ENCODE data around the gene GPR89A.
"Not testable (repeated sequence)": the region's sequence is repeated elsewhere in the genome, so short reads cannot be mapped to it uniquely, and the experiment has no call there.

Gene GPR89A

GRCh38 chr1:145601593-145601992, 6.2 kb upstream of the GPR89A start:
- H3K4me2 ChIP-seq (ENCODE audit: low read length), result no peak overlapping the region
- H3K27me3 ChIP-seq (ENCODE audit: insufficient read depth, low read length), result no peaks in the 10 kb centered on the region
- H3K27ac ChIP-seq (ENCODE audit: low read depth, low read length, poor library complexity, severe bottlenecking), result no peak overlapping the region
- no peak overlapping the region for H3K9ac ChIP-seq (ENCODE audit: low read length)
- no peaks in the 10 kb centered on the region for H3K9me3 ChIP-seq (ENCODE audit: low read length)
- H3K9me2 ChIP-seq (ENCODE audit: low read depth, low read length), result no peaks in the 10 kb centered on the region
- H3K4me1 ChIP-seq (ENCODE audit: insufficient read depth, low read length, severe bottlenecking), result no peaks in the 10 kb centered on the region
- H3F3A ChIP-seq (ENCODE audit: insufficient read depth, low read length), result no peaks in the 10 kb centered on the region
- no peak overlapping the region for H2AFZ ChIP-seq (ENCODE audit: low read length)
- no peaks in the 10 kb centered on the region for H3K36me3 ChIP-seq (ENCODE audit: insufficient read depth, low read length)
- no peaks in the 10 kb centered on the region for H3K79me2 ChIP-seq (ENCODE audit: insufficient read depth, low read length)
- TF ChIP-seq EZH2 (IDR thresholded peaks at IDR 0.05; ENCODE audit: borderline replicate concordance, low read length), result no peak
- TF ChIP-seq CTCF (IDR thresholded peaks at IDR 0.05; ENCODE audit: low read length), result no peak
- H4K20me1 ChIP-seq (ENCODE audit: insufficient read depth, low read length), result no peaks in the 10 kb centered on the region
- H3K4me3 ChIP-seq (ENCODE audit: low read depth, low read length, poor library complexity, severe bottlenecking), result no peak overlapping the region

- not testable (repeated sequence) for H3K27ac ChIP-seq (ENCODE audit: low read depth, low read length, poor library complexity, severe bottlenecking); H3K36me3 ChIP-seq (ENCODE audit: insufficient read depth, low read length); H3F3A ChIP-seq (ENCODE audit: insufficient read depth, low read length); H2AFZ ChIP-seq (ENCODE audit: low read length); H3K9me2 ChIP-seq (ENCODE audit: low read depth, low read length); H3K9me3 ChIP-seq (ENCODE audit: low read length); H4K20me1 ChIP-seq (ENCODE audit: insufficient read depth, low read length); H3K27me3 ChIP-seq (ENCODE audit: insufficient read depth, low read length); H3K4me3 ChIP-seq (ENCODE audit: low read depth, low read length, poor library complexity, severe bottlenecking); H3K9ac ChIP-seq (ENCODE audit: low read length); H3K79me2 ChIP-seq (ENCODE audit: insufficient read depth, low read length); H3K4me2 ChIP-seq (ENCODE audit: low read length)
- peaks cover 12% of the 10 kb centered on the region for H3K4me1 ChIP-seq (ENCODE audit: insufficient read depth, low read length, severe bottlenecking)
These were observed 948 bp upstream of the GPR89A start for GRCh38 chr1:145606840-145607239.

- H3K9me2 ChIP-seq (ENCODE audit: low read depth, low read length); H4K20me1 ChIP-seq (ENCODE audit: insufficient read depth, low read length); H3K4me3 ChIP-seq (ENCODE audit: low read depth, low read length, poor library complexity, severe bottlenecking); H2AFZ ChIP-seq (ENCODE audit: low read length); H3K9ac ChIP-seq (ENCODE audit: low read length); H3K36me3 ChIP-seq (ENCODE audit: insufficient read depth, low read length); H3K27me3 ChIP-seq (ENCODE audit: insufficient read depth, low read length); H3F3A ChIP-seq (ENCODE audit: insufficient read depth, low read length); H3K4me2 ChIP-seq (ENCODE audit: low read length); H3K27ac ChIP-seq (ENCODE audit: low read depth, low read length, poor library complexity, severe bottlenecking); H3K79me2 ChIP-seq (ENCODE audit: insufficient read depth, low read length); H3K9me3 ChIP-seq (ENCODE audit: low read length): not testable (repeated sequence)
- H3K4me1 ChIP-seq (ENCODE audit: insufficient read depth, low read length, severe bottlenecking), result peaks cover 12% of the 10 kb centered on the region
These were observed 499 bp upstream of the GPR89A start for GRCh38 chr1:145607289-145607688.

DNA sequence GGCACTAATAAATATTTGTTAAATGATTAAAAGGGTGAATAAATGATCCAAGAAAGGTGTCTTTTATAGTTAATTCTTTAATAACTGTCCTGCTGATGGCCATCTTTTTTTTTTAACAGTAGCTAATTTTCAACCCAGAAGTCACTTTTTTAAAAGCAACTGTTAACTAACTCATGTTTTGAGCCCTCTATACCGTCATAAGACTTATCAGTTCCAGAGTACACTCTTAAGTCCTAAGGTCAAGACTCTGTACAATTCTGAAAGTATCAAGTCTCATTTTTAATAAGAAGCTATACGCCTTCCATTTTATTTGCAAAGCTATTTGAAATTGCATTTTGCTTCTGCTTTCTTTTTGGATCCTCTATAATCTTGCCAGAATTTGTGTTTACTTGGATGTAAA, 3.0 kb downstream of the GPR89A start:
- not testable (repeated sequence) for H3K9me3 ChIP-seq (ENCODE audit: low read length); H2AFZ ChIP-seq (ENCODE audit: low read length); H4K20me1 ChIP-seq (ENCODE audit: insufficient read depth, low read length); H3K27me3 ChIP-seq (ENCODE audit: insufficient read depth, low read length); H3K4me2 ChIP-seq (ENCODE audit: low read length); H3F3A ChIP-seq (ENCODE audit: insufficient read depth, low read length); H3K9me2 ChIP-seq (ENCODE audit: low read depth, low read length); H3K36me3 ChIP-seq (ENCODE audit: insufficient read depth, low read length); H3K27ac ChIP-seq (ENCODE audit: low read depth, low read length, poor library complexity, severe bottlenecking); H3K4me3 ChIP-seq (ENCODE audit: low read depth, low read length, poor library complexity, severe bottlenecking); H3K79me2 ChIP-seq (ENCODE audit: insufficient read depth, low read length); H3K9ac ChIP-seq (ENCODE audit: low read length)
- peaks cover 12% of the 10 kb centered on the region for H3K4me1 ChIP-seq (ENCODE audit: insufficient read depth, low read length, severe bottlenecking)

DNA sequence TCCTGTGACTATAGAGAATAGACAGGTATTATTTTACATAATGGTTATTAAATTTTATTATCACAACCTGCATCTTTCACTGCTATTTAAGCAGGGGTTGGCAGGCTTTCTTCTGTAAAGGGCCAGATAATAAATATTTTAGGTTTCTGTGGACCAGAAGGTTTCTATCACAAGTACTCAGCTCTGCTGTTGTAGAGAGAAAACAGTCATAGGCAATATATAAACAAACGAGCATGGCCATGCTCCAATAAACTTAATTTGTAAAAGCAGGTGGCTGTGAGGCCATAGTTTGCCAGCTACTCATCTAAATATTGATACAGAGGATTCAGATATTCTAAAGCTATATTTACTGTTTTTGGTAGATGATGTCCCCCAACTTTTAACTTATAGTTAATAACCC, 12.3 kb downstream of the GPR89A start:
- H3K9me2 ChIP-seq (ENCODE audit: low read depth, low read length); H3K27me3 ChIP-seq (ENCODE audit: insufficient read depth, low read length); H3K4me1 ChIP-seq (ENCODE audit: insufficient read depth, low read length, severe bottlenecking); H3K27ac ChIP-seq (ENCODE audit: low read depth, low read length, poor library complexity, severe bottlenecking); H3K79me2 ChIP-seq (ENCODE audit: insufficient read depth, low read length); H3F3A ChIP-seq (ENCODE audit: insufficient read depth, low read length); H3K9me3 ChIP-seq (ENCODE audit: low read length); H3K36me3 ChIP-seq (ENCODE audit: insufficient read depth, low read length); H3K4me2 ChIP-seq (ENCODE audit: low read length); H2AFZ ChIP-seq (ENCODE audit: low read length); H4K20me1 ChIP-seq (ENCODE audit: insufficient read depth, low read length); H3K9ac ChIP-seq (ENCODE audit: low read length); H3K4me3 ChIP-seq (ENCODE audit: low read depth, low read length, poor library complexity, severe bottlenecking): not testable (repeated sequence)

DNA sequence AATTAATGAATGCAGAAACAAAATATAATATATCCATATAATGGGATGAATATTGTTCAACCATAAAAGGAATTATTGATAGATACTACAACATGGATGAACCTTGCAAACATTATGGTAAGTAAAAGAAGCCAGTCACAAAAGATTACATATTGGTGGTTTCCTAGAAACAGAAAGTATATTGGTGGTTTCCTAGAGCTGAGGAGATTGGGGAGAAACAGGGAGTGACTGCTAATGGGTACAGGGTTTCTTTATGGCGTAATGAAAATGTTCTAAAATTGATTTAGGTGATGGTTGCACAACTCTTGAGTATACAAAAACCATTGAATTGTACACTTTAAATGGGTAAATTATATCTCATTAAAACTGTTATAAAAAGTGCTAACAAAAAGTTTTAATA, 14.4 kb downstream of the GPR89A start:
- H3K9me2 ChIP-seq (ENCODE audit: low read depth, low read length); H4K20me1 ChIP-seq (ENCODE audit: insufficient read depth, low read length); H3K27ac ChIP-seq (ENCODE audit: low read depth, low read length, poor library complexity, severe bottlenecking); H3K4me3 ChIP-seq (ENCODE audit: low read depth, low read length, poor library complexity, severe bottlenecking); H2AFZ ChIP-seq (ENCODE audit: low read length); H3K79me2 ChIP-seq (ENCODE audit: insufficient read depth, low read length); H3K36me3 ChIP-seq (ENCODE audit: insufficient read depth, low read length); H3K27me3 ChIP-seq (ENCODE audit: insufficient read depth, low read length); H3K9me3 ChIP-seq (ENCODE audit: low read length); H3F3A ChIP-seq (ENCODE audit: insufficient read depth, low read length); H3K9ac ChIP-seq (ENCODE audit: low read length); H3K4me1 ChIP-seq (ENCODE audit: insufficient read depth, low read length, severe bottlenecking); H3K4me2 ChIP-seq (ENCODE audit: low read length): not testable (repeated sequence)

DNA sequence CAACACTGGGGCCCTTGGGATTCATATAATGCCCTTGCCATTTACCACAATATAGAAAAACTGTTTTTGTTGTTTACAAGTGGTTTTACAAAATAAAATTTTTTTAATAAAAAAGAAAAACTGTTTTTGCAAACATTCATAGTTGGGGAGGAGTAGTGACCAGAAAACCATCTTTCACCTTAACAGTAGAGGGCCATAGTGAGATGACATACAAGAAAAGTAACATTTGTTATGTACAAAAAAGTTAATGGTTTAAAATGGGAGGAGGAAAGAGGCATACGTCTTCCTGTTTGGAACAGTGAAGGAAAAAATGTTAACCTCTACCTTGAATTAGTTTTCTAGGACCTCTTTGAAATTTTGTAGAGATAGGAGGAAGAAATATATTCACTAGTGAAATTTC, 28.4 kb downstream of the GPR89A start:
- H3K4me1 ChIP-seq (ENCODE audit: insufficient read depth, low read length, severe bottlenecking); H3K9ac ChIP-seq (ENCODE audit: low read length); H3K4me3 ChIP-seq (ENCODE audit: low read depth, low read length, poor library complexity, severe bottlenecking); H3K4me2 ChIP-seq (ENCODE audit: low read length); H3F3A ChIP-seq (ENCODE audit: insufficient read depth, low read length); H2AFZ ChIP-seq (ENCODE audit: low read length); H3K79me2 ChIP-seq (ENCODE audit: insufficient read depth, low read length); H3K27ac ChIP-seq (ENCODE audit: low read depth, low read length, poor library complexity, severe bottlenecking); H3K9me3 ChIP-seq (ENCODE audit: low read length); H3K9me2 ChIP-seq (ENCODE audit: low read depth, low read length); H3K36me3 ChIP-seq (ENCODE audit: insufficient read depth, low read length); H3K27me3 ChIP-seq (ENCODE audit: insufficient read depth, low read length); H4K20me1 ChIP-seq (ENCODE audit: insufficient read depth, low read length): not testable (repeated sequence)

Measured in OCI-LY1 (cell line).